HepG2 (cell line): ENCODE data around the gene CD80. TPM values are rescaled to one million over a fixed set of nuclear protein-coding genes. Genes with fewer than 3 reads are reported as not detected.

Experiments
- ATAC-seq: fragments of 200-7000 bp; cut with Tn5 transposase; 3 replicates; pipeline ENCODE4 v1.9.1; 2020; ENCODE audit warnings: mild to moderate bottlenecking, moderate library complexity
- BruUV-seq: library from RNA; stranded (reverse); fragments of 400-500 nt; replicated peaks from 2 replicates; lab custom pipeline; 2021; lab: Mats Ljungman, UMichigan
- CTCF ChIA-PET: fragments of 300-600 bp; formaldehyde crosslinking; extraction: SDS; loops from one replicate; lab custom pipeline; 2021; ENCODE audit warnings: low total read pairs, inconsistent platforms, low intra/inter-chr PET ratio; lab: Yijun Ruan, JAX
- POLR2A ChIA-PET: fragments of 350-600 bp; sonication (Branson Sonifier 250); formaldehyde crosslinking; loops from one replicate; lab custom pipeline; 2020; ENCODE audit warnings: antibody characterized with exemption, inconsistent platforms; lab: Yijun Ruan, JAX
- DNase-seq: peaks from one replicate; pipeline ENCODE4 v3.0.0-alpha.2; 2015; ENCODE audit warnings: low spot score
- FAIRE-seq: peaks from 3 replicates; lab custom pipeline; 2011; peaks lifted over from hg19 to GRCh38; lab: Jason Lieb, UNC
- H2AFZ ChIP-seq: one replicate; pipeline ENCODE4 v1.6.1; 2011; ENCODE audit warnings: low read length, inconsistent platforms
- H3K27ac ChIP-seq: fragments of 300-600 bp; 3 replicates; pipeline ENCODE4 v1.8.0; 2011; ENCODE audit warnings: mixed run types, mild to moderate bottlenecking, mixed read lengths, low read length, inconsistent platforms; ENCODE audit not compliant: insufficient read depth; ENCODE audit errors: extremely low read length
- H3K27me3 ChIP-seq, 2 experiments: fragments of 200-600 bp in 1 of 2; 2 replicates in 1 of 2; 3 replicates in 1 of 2; pipeline versions ENCODE4 v1.6.0 to v1.8.0; 2011; ENCODE audit warnings: low read length in 2 of 2, mild to moderate bottlenecking in 2 of 2, moderate library complexity in 2 of 2, inconsistent platforms in 1 of 2; ENCODE audit not compliant: insufficient read depth in 2 of 2, control insufficient read depth in 1 of 2
- H3K36me3 ChIP-seq, 2 experiments: fragments of 200-600 bp in 1 of 2; replicated peaks in 1 of 2; 2 replicates in 1 of 2; 3 replicates in 1 of 2; pipeline versions ENCODE4 v1.5.1 to v1.8.0; 2011; ENCODE audit warnings: low read length in 2 of 2, inconsistent platforms in 1 of 2; ENCODE audit not compliant: insufficient read depth in 2 of 2, control insufficient read depth in 1 of 2
- H3K4me1 ChIP-seq: 2 replicates; pipeline ENCODE4 v1.5.1; 2012; ENCODE audit warnings: low read length, inconsistent platforms; ENCODE audit not compliant: insufficient read depth
- H3K4me2 ChIP-seq: 2 replicates; pipeline ENCODE4 v1.6.0; 2011; ENCODE audit warnings: low read depth, low read length, inconsistent platforms
- H3K4me3 ChIP-seq, 3 experiments: fragments of 200-600 bp in 1 of 3; sonication (generic), shearing (Covaris generic) in 1 of 3; replicated peaks in 1 of 3; 2 replicates each; pipeline ENCODE4 v1.5.1; 2011 to 2016; ENCODE audit warnings: low read length in 3 of 3, inconsistent platforms in 2 of 3, low read depth in 2 of 3, mild to moderate bottlenecking in 2 of 3, control low read depth in 1 of 3, mixed read lengths in 1 of 3; ENCODE audit not compliant: insufficient read depth in 1 of 3
- H3K79me2 ChIP-seq: one replicate; pipeline ENCODE4 v1.6.1; 2011; ENCODE audit warnings: low read length, inconsistent platforms; ENCODE audit not compliant: insufficient read depth
- H3K9ac ChIP-seq: 2 replicates; pipeline ENCODE4 v1.6.0; 2011; ENCODE audit warnings: mild to moderate bottlenecking, low read depth, low read length, inconsistent platforms; ENCODE audit not compliant: insufficient read depth
- H3K9me3 ChIP-seq: 2 replicates; pipeline ENCODE4 v1.5.1; 2012; ENCODE audit warnings: mild to moderate bottlenecking, low read length
- H4K20me1 ChIP-seq: 2 replicates; pipeline ENCODE4 v1.6.0; 2011; ENCODE audit warnings: inconsistent platforms, mild to moderate bottlenecking, low read length, moderate library complexity; ENCODE audit not compliant: insufficient read depth
- ARNTL ChIP-seq: sonication (generic); formaldehyde crosslinking; IDR thresholded peaks from 2 replicates; pipeline ENCODE4 v1.4.0; 2020; ENCODE audit warnings: mild to moderate bottlenecking, missing genetic modification reagents
- ISL2 ChIP-seq: sonication (generic); formaldehyde crosslinking; IDR thresholded peaks from 2 replicates; pipeline ENCODE4 v1.5.0; 2020; ENCODE audit warnings: missing genetic modification reagents
- KDM6A ChIP-seq: IDR thresholded peaks from 2 replicates; pipeline ENCODE4 v1.6.1; 2016; ENCODE audit warnings: low read depth
- NR3C1 ChIP-seq: sonication (generic); formaldehyde crosslinking; IDR thresholded peaks from 2 replicates; pipeline ENCODE4 v1.4.0; 2020; ENCODE audit warnings: missing genetic modification reagents
- RFXANK ChIP-seq: IDR thresholded peaks from 2 replicates; pipeline ENCODE4 v1.6.1; 2016
- ZBTB39 ChIP-seq: sonication (generic); formaldehyde crosslinking; IDR thresholded peaks from 2 replicates; pipeline ENCODE4 v1.5.0; 2020; ENCODE audit warnings: missing genetic modification reagents
- ZNF292 ChIP-seq: sonication (generic); formaldehyde crosslinking; IDR thresholded peaks from 2 replicates; pipeline ENCODE4 v1.8.1; 2022; ENCODE audit warnings: mild to moderate bottlenecking, low read depth, missing genetic modification reagents, borderline replicate concordance
- ZNF709 ChIP-seq: sonication (generic); formaldehyde crosslinking; IDR thresholded peaks from 2 replicates; pipeline ENCODE4 v1.5.0; 2020; ENCODE audit warnings: mild to moderate bottlenecking, missing genetic modification reagents
- ZNF737 ChIP-seq: sonication (generic); formaldehyde crosslinking; IDR thresholded peaks from 2 replicates; pipeline ENCODE4 v1.5.0; 2020; ENCODE audit warnings: missing genetic modification reagents, mild to moderate bottlenecking, borderline replicate concordance
- ZNF761 ChIP-seq: sonication (generic); formaldehyde crosslinking; conservative IDR thresholded peaks from 2 replicates; pipeline ENCODE4 v1.4.0; 2020; ENCODE audit warnings: mild to moderate bottlenecking, missing genetic modification reagents
- ZNF878 ChIP-seq: sonication (generic); formaldehyde crosslinking; IDR thresholded peaks from 2 replicates; pipeline ENCODE4 v1.8.1; 2023; ENCODE audit warnings: mild to moderate bottlenecking, missing genetic modification reagents, moderate library complexity
- WGBS: methylation state at CpG from one replicate; pipeline ENCODE4 v1.1.6; 2017; ENCODE audit warnings: low lambda C conversion rate; 5-methylcytosine and 5-hydroxymethylcytosine counted together
- in situ Hi-C: cut with HindIII; loops from 2 replicates; pipeline ENCODE4 v1.10.0; 2017; ENCODE audit warnings: low pct_unique_long_range_greater_than_20kb; ENCODE audit not compliant: extremely low pct_ligation_motif_present
- intact Hi-C: fragments of 100-400 bp; cut with micrococcal nuclease; formaldehyde crosslinking; loops from one replicate; pipeline ENCODE4 v1.10.0; 2022; ENCODE audit not compliant: unreplicated experiment
- polyA plus RNA-seq, 8 experiments: library from polyadenylated mRNA; depleted of rRNA in 3 of 8; stranded (reverse) in 7 of 8; unstranded in 1 of 8; fragments of >200 nt; fragmentation: Illumina TruSeq in 4 of 8; extraction: Trizol in 4 of 8; gene quantifications; 2 replicates each; pipeline versions ENCODE4 v1.2.1 to v1.2.3, GENCODE V29; 2011 to 2016; ENCODE audit warnings: low read depth in 4 of 8, missing spikeins in 1 of 8, mixed read lengths in 1 of 8; ENCODE audit not compliant: insufficient read depth in 1 of 8
- total RNA-seq, 5 experiments: library from RNA; depleted of rRNA; stranded (reverse); fragments of >200 nt; fragmentation: Illumina TruSeq; extraction: Trizol; gene quantifications; 2 replicates each; pipeline ENCODE4 v1.2.3, GENCODE V29; 2016; ENCODE audit warnings: low read depth in 1 of 5
- TF ChIP-seq, protein P1 (sequence below), 2 experiments: sonication (generic) in 1 of 2; formaldehyde crosslinking in 1 of 2; IDR thresholded peaks; 2 replicates each; pipeline versions ENCODE4 v1.4.0 to v1.6.1; 2016 to 2020; ENCODE audit warnings: borderline replicate concordance in 1 of 2, low read depth in 1 of 2, mild to moderate bottlenecking in 1 of 2, missing genetic modification reagents in 1 of 2

CD80 gene
- total and polyA plus RNA-seq, 2 of the 13 experiments (the other 11 are each of a cell fraction or from before 2014, with no cell fraction given) = not detected

GRCh38 chr3:119483101-119483500 lies 76.3 kb downstream of the CD80 start:
- Histone ChIP-seq H3K79me2 (no peaks in the 10 kb centered on the region), H3K4me1 (no peaks in the 10 kb centered on the region), H3K9ac (no peak overlapping the region), H3K4me3 (no peak overlapping the region), H3K36me3 (peaks cover 8 to 44% of the 10 kb centered on the region in 2 experiments), H3K27ac (no peak overlapping the region), H3K9me3 (no peaks in the 10 kb centered on the region), H4K20me1 (no peaks in the 10 kb centered on the region), H3K27me3 (no peaks in the 10 kb centered on the region), H3K4me2 (no peak overlapping the region), H2AFZ (no peak overlapping the region)
- 96% methylated on average over 1 of the region's 1 CpG for WGBS
- BruUV-seq = no TSS peak
- ATAC-seq = no peak
- POLR2A ChIA-PET = no interaction called here
- intact Hi-C loops (no loop called here), in situ Hi-C loops (no loop called here)
- CTCF ChIA-PET = no interaction called here
- FAIRE-seq = no peak
- TF ChIP-seq KDM6A (CRISPR knock-in tag) (no peak), NR3C1 (CRISPR knock-in tag) (no peak)
- no peak for DNase-seq

- no TSS peak for BruUV-seq
- FAIRE-seq (no peak), DNase-seq (no peak), ATAC-seq (no peak)
- H4K20me1 ChIP-seq = no peaks in the 10 kb centered on the region
- ChIA-PET CTCF (no interaction called here), POLR2A (no interaction called here)
- H3K9ac ChIP-seq = no peak overlapping the region
- peaks cover 12 to 48% of the 10 kb centered on the region in 2 experiments; a peak in 4 of 5 replicates for H3K36me3 ChIP-seq
- 98% methylated on average over 2 of the region's 2 CpGs for WGBS
- intact Hi-C loops (no loop called here), in situ Hi-C loops (no loop called here)
- H3K4me3 ChIP-seq = no peak overlapping the region
- H3K9me3 ChIP-seq = no peaks in the 10 kb centered on the region
- H3K4me2 ChIP-seq = no peak overlapping the region
- no peaks in the 10 kb centered on the region for H3K27me3 ChIP-seq
- H2AFZ ChIP-seq = no peak overlapping the region
- no peaks in the 10 kb centered on the region for H3K79me2 ChIP-seq
- no peaks in the 10 kb centered on the region for H3K4me1 ChIP-seq
- no peak overlapping the region for H3K27ac ChIP-seq
- TF ChIP-seq ZNF292 = no peak
- no peak for TF ChIP-seq ZNF737 (CRISPR knock-in tag)
- no peak for TF ChIP-seq RFXANK (CRISPR knock-in tag)
- no peak for TF ChIP-seq ZNF761 (CRISPR knock-in tag)
- no peak for TF ChIP-seq ZNF709 (CRISPR knock-in tag)
- TF ChIP-seq ZBTB39 = no peak
- TF ChIP-seq ARNTL (CRISPR knock-in tag) = no peak
- TF ChIP-seq ZNF878 (CRISPR knock-in tag) = no peak
- no peak for TF ChIP-seq ISL2 (CRISPR knock-in tag)
- TF ChIP-seq, protein P1, sequence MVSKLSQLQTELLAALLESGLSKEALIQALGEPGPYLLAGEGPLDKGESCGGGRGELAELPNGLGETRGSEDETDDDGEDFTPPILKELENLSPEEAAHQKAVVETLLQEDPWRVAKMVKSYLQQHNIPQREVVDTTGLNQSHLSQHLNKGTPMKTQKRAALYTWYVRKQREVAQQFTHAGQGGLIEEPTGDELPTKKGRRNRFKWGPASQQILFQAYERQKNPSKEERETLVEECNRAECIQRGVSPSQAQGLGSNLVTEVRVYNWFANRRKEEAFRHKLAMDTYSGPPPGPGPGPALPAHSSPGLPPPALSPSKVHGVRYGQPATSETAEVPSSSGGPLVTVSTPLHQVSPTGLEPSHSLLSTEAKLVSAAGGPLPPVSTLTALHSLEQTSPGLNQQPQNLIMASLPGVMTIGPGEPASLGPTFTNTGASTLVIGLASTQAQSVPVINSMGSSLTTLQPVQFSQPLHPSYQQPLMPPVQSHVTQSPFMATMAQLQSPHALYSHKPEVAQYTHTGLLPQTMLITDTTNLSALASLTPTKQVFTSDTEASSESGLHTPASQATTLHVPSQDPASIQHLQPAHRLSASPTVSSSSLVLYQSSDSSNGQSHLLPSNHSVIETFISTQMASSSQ (IDR thresholded peaks at IDR 0.05; ENCODE audit: low read depth) = no peak
- TF ChIP-seq, protein P1 (CRISPR knock-in tag; IDR thresholded peaks at IDR 0.05; ENCODE audit: borderline replicate concordance) = no peak
Measured at GRCh38 chr3:119481079-119481478, 78.3 kb downstream of the CD80 start.
